BLaER1 treated with 17β-estradiol and CSF1 and Interleukin-3, amounts not matched to agents 10 nM and 100 nM (cell line): ENCODE data around the gene DNM3.

ENCODE experiments used
- H3K27ac ChIP-seq, 11 experiments: shearing (Covaris generic); formaldehyde crosslinking; 2 replicates each; pipeline ENCODE4 v1.8.1; 2022
- H3K27me3 ChIP-seq, 11 experiments: shearing (Covaris generic); formaldehyde crosslinking; 2 replicates each; pipeline ENCODE4 v1.8.1; 2022
- H3K36me3 ChIP-seq, 11 experiments: shearing (Covaris generic); formaldehyde crosslinking; 2 replicates each; pipeline ENCODE4 v1.8.1; 2022
- H3K4me1 ChIP-seq, 10 experiments: shearing (Covaris generic); formaldehyde crosslinking; 2 replicates each; pipeline ENCODE4 v1.8.1; 2022
- H3K4me2 ChIP-seq, 11 experiments: shearing (Covaris generic); formaldehyde crosslinking; 2 replicates each; pipeline ENCODE4 v1.8.1; 2022
- H3K4me3 ChIP-seq, 10 experiments: shearing (Covaris generic); formaldehyde crosslinking; 2 replicates each; pipeline ENCODE4 v1.8.1; 2022
- H3K9ac ChIP-seq, 11 experiments: shearing (Covaris generic); formaldehyde crosslinking; 2 replicates each; pipeline ENCODE4 v1.8.1; 2022
- H3K9me3 ChIP-seq, 11 experiments: shearing (Covaris generic); formaldehyde crosslinking; replicated peaks in 1 of 11; 2 replicates each; pipeline ENCODE4 v1.8.1; 2022
- H4K20me1 ChIP-seq, 11 experiments: shearing (Covaris generic); formaldehyde crosslinking; 2 replicates each; pipeline ENCODE4 v1.8.1; 2022
- Cebpa-rat ChIP-seq, 11 experiments: shearing (Covaris generic); IDR thresholded peaks; 2 replicates each; pipeline ENCODE4 v1.8.1; 2022

The DNM3 gene

GRCh38 chr1:171834821-171835220 is 6.5 kb upstream of the DNM3 start:
- Histone ChIP-seq H3K27me3 (no peaks in the 10 kb centered on the region), H4K20me1 (no peaks in the 10 kb centered on the region), H3K27ac (no peak overlapping the region), H3K4me1 (no peaks in the 10 kb centered on the region), H3K9ac (no peak overlapping the region), H3K4me2 (no peak overlapping the region), H3K4me3 (no peak overlapping the region), H3K36me3 (no peaks in the 10 kb centered on the region), H3K9me3 (no peaks in the 10 kb centered on the region)
- TF ChIP-seq Cebpa-rat (IDR thresholded peaks at IDR 0.05): no peak

DNA sequence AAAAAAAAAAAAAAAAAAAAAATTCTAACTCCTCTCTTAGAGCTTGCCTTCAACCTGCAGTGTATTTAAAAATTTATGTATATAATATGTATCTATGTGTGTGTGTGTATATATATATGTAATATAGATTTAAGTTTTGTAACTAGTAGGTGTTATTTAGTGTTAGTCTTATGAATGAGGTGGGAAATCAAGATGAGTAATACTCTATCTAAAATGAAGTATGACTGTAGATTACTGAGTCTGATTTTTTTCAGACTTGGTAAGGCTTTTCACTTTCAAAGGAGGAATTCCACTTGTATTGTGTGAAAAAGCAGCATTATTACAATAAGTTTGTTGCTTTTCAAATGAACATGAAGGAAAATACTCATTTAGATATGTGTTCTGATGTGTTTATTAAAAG is 5.4 kb upstream of the DNM3 start:
- peaks cover 4 to 5% (median 5%) of the 10 kb centered on the region in 11 experiments; a peak in 16 of 22 replicates for H3K9me3 ChIP-seq
- no peak overlapping the region for H3K27ac ChIP-seq
- H4K20me1 ChIP-seq: no peaks in the 10 kb centered on the region
- H3K4me3 ChIP-seq: no peak overlapping the region
- H3K9ac ChIP-seq: no peak overlapping the region
- no peak overlapping the region for H3K4me2 ChIP-seq
- H3K27me3 ChIP-seq: peaks cover 0 to 6% (median 2%) of the 10 kb centered on the region in 11 experiments; a peak in 12 of 22 replicates
- no peaks in the 10 kb centered on the region for H3K4me1 ChIP-seq
- no peaks in the 10 kb centered on the region for H3K36me3 ChIP-seq
- TF ChIP-seq Cebpa-rat (IDR thresholded peaks at IDR 0.05): no peak

DNA sequence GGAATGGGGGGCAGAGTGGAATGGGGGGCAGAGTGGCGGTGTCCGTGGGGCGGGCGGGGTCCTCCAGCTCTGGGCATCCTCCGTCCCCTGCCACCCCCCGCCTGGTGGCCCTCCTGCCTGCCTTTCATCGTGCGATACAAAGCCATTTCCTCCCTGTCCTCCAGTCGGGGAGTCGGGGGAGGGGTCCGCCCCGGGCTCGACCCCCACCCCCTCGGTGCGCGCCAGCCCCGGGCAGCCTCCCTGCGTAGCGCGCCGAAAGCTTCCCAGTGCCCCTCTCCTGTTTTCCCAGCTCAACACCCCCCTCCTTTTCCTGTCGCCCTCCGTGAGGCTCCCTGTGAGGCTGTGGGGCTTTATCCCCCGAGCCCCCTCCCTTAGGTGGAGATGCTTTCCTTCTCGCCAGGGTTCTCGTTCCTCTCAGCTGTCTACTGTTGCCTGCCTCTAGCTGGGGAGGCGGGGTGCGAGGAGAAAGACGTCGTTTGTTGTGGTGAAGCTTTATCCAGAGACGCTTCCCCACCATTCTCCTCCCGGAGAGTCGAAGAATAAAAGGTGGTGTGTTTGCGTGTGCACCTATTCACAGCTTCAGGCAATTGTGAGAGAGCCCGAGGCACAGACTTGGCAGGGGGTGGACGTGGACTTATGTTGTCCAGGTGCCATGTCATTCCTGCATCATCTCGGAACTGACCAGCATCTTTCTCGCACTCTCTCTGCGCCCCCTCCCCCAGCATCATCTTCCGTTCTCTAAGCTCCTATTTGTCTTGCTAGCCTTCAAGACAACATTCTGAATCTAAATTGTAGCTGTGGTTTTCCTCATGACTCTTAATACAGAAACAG is 848 bp downstream of the DNM3 start:
- peaks cover 12 to 33% (median 23%) of the 10 kb centered on the region in 11 experiments for H3K27me3 ChIP-seq
- peak overlapping the region; percentile 52 to 71 (median 60) for H3K4me3 ChIP-seq
- peak overlapping the region; percentile 75 to 91 (median 85) for H3K4me2 ChIP-seq
- peaks cover 7 to 16% (median 12%) of the 10 kb centered on the region in 11 experiments; a peak in 17 of 22 replicates for H3K9me3 ChIP-seq
- peak overlapping the region in 7 of 11 experiments; percentile 34 to 60 (median 44); a peak in 8 of 22 replicates for H3K9ac ChIP-seq
- no peak overlapping the region for H3K27ac ChIP-seq
- no peaks in the 10 kb centered on the region for H4K20me1 ChIP-seq
- no peak for TF ChIP-seq Cebpa-rat (IDR thresholded peaks at IDR 0.05)
- H3K36me3 ChIP-seq: no peaks in the 10 kb centered on the region
- H3K4me1 ChIP-seq: peaks cover 0 to 12% (median 9%) of the 10 kb centered on the region in 10 experiments; a peak in 11 of 20 replicates

DNA sequence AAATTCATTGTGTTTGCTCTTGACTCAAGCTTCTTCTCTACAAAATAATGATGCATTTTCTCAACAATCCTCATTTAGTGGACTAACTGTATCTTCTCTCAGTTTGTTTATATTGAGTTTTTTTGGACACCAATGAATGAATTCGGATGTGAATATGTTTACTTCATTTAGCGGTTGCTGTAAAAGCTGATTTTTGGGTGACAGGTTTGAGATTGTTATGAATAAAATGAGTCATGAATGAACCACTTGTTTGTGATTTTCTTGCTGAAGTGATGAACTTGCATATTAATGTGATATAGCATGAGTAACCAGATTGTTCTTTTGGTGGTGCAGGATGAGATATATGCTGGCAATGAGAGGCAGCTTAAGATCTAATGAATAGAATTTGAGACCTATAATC is 3.1 kb downstream of the DNM3 start:
- no peaks in the 10 kb centered on the region for H3K36me3 ChIP-seq
- TF ChIP-seq Cebpa-rat (IDR thresholded peaks at IDR 0.05): no peak

DNA sequence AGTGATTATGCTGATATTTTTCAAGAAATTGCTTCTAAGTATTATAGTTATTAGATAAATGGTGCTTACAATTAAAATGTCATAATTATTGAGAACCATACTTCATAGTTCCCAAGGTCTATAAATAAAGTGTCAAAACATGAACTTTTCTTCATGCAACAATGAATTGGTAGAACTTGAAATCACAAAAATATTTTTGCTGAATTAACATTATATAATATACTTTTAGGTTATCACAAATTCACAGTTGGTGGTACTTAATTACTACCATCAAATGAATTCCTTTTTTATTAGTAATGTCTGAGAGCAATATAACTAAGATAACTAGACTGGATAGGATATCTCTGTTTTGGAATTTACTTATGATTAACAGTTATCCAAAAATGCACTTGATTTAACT is 4.7 kb downstream of the DNM3 start:
- H3K27me3 ChIP-seq: peaks cover 12 to 28% (median 19%) of the 10 kb centered on the region in 11 experiments
- peaks cover 0 to 14% (median 9%) of the 10 kb centered on the region in 10 experiments; a peak in 11 of 20 replicates for H3K4me1 ChIP-seq
- no peak overlapping the region for H3K9ac ChIP-seq
- no peak overlapping the region for H3K4me3 ChIP-seq
- H3K27ac ChIP-seq: no peak overlapping the region
- H3K36me3 ChIP-seq: no peaks in the 10 kb centered on the region
- no peak overlapping the region for H3K4me2 ChIP-seq
- peaks cover 1 to 11% (median 7%) of the 10 kb centered on the region in 11 experiments; a peak in 17 of 22 replicates for H3K9me3 ChIP-seq
- no peak for TF ChIP-seq Cebpa-rat (IDR thresholded peaks at IDR 0.05)
- no peaks in the 10 kb centered on the region for H4K20me1 ChIP-seq

More for the DNA sequence above, 3.1 kb downstream of the DNM3 start:
- Histone ChIP-seq H3K9me3 (peaks cover 7 to 16% (median 12%) of the 10 kb centered on the region in 11 experiments; a peak in 17 of 22 replicates), H3K27me3 (peaks cover 12 to 33% (median 23%) of the 10 kb centered on the region in 11 experiments), H4K20me1 (no peaks in the 10 kb centered on the region), H3K4me3 (no peak overlapping the region), H3K4me1 (peaks cover 0 to 12% (median 9%) of the 10 kb centered on the region in 10 experiments; a peak in 11 of 20 replicates), H3K4me2 (no peak overlapping the region), H3K9ac (no peak overlapping the region), H3K27ac (no peak overlapping the region)

GRCh38 chr1:171849245-171849898 is 8.1 kb downstream of the DNM3 start:
- no peaks in the 10 kb centered on the region for H4K20me1 ChIP-seq
- H3K4me1 ChIP-seq: peaks cover 0 to 5% (median 0%) of the 10 kb centered on the region in 10 experiments; a peak in 1 of 20 replicates
- H3K36me3 ChIP-seq: no peaks in the 10 kb centered on the region
- H3K9ac ChIP-seq: no peak overlapping the region
- no peak for TF ChIP-seq Cebpa-rat (IDR thresholded peaks at IDR 0.05)
- H3K27me3 ChIP-seq: no peaks in the 10 kb centered on the region
- no peak overlapping the region for H3K4me3 ChIP-seq
- H3K27ac ChIP-seq: no peak overlapping the region
- no peaks in the 10 kb centered on the region for H3K9me3 ChIP-seq
- H3K4me2 ChIP-seq: no peak overlapping the region

DNA sequence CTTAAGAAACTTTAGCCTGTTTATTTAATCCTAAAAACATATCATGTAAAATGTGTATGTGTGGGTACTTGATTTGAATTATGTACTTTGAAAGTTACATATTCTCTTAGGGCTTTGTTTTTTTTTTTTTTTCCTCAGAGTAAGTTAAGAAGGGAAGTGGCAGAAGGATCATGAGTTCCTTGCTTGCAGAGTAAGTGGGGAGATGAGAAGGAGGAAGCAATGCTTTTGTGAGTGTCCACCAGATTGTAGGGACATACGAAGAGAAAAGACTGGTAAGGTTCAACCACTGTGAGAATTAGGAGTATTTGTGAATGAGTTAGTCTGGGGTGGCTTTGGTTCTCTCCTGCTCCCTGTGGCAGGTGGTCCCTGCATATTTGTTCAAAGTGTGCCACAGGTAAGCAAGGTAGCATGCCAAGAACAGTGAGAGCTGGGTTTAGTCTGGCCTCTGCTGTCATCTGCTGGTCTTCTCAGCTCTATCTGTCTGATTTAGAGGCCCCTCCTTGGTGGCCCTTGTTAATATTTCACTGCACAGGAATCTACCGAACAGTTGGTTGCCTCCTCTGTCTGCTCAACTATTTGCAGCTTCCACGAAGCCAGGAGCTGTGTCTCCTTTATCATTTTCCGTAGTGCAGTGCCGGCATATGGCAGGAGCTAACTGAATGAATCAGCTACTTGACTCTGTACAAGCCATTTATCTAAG is 9.5 kb downstream of the DNM3 start:
- Histone ChIP-seq H3K9me3 (no peaks in the 10 kb centered on the region; a peak in 1 of 22 replicates), H3K9ac (no peak overlapping the region), H3K27ac (no peak overlapping the region), H3K27me3 (no peaks in the 10 kb centered on the region), H4K20me1 (no peaks in the 10 kb centered on the region), H3K4me3 (no peak overlapping the region), H3K36me3 (no peaks in the 10 kb centered on the region), H3K4me1 (peaks cover 0 to 5% (median 0%) of the 10 kb centered on the region in 10 experiments; a peak in 1 of 20 replicates), H3K4me2 (no peak overlapping the region)
- no peak for TF ChIP-seq Cebpa-rat (IDR thresholded peaks at IDR 0.05)

- Histone ChIP-seq H3K9ac (no peak overlapping the region), H3K4me1 (peaks cover 0 to 5% (median 0%) of the 10 kb centered on the region in 10 experiments; a peak in 1 of 20 replicates), H3K27me3 (no peaks in the 10 kb centered on the region), H4K20me1 (no peaks in the 10 kb centered on the region), H3K36me3 (no peaks in the 10 kb centered on the region), H3K4me3 (no peak overlapping the region), H3K27ac (no peak overlapping the region), H3K9me3 (peaks cover 0 to 5% (median 0%) of the 10 kb centered on the region in 11 experiments; a peak in 1 of 22 replicates), H3K4me2 (no peak overlapping the region)
- TF ChIP-seq Cebpa-rat (IDR thresholded peaks at IDR 0.05): no peak
These were observed 11.0 kb downstream of the DNM3 start for GRCh38 chr1:171852272-171852671.

- no peaks in the 10 kb centered on the region for H3K27me3 ChIP-seq
- no peak overlapping the region for H3K4me2 ChIP-seq
- no peak overlapping the region for H3K27ac ChIP-seq
- H3K4me1 ChIP-seq: peaks cover 0 to 5% (median 0%) of the 10 kb centered on the region in 10 experiments; a peak in 1 of 20 replicates
- H3K4me3 ChIP-seq: no peak overlapping the region
- TF ChIP-seq Cebpa-rat (IDR thresholded peaks at IDR 0.05): no peak
- no peak overlapping the region for H3K9ac ChIP-seq
- no peaks in the 10 kb centered on the region for H4K20me1 ChIP-seq
- no peaks in the 10 kb centered on the region for H3K36me3 ChIP-seq
- peaks cover 0 to 13% (median 0%) of the 10 kb centered on the region in 11 experiments; a peak in 1 of 22 replicates for H3K9me3 ChIP-seq
These were observed 14.1 kb downstream of the DNM3 start for GRCh38 chr1:171855381-171855780.
